LNCAP (cell line): ENCODE data around the gene NOS1AP.

Source experiments
- TF ChIP-seq, protein P1 (sequence below): fragments of 450-650 bp; IDR thresholded peaks from 2 replicates; pipeline ENCODE4 v1.5.1; 2017; ENCODE audit warnings: mild to moderate bottlenecking

NOS1AP gene

DNA sequence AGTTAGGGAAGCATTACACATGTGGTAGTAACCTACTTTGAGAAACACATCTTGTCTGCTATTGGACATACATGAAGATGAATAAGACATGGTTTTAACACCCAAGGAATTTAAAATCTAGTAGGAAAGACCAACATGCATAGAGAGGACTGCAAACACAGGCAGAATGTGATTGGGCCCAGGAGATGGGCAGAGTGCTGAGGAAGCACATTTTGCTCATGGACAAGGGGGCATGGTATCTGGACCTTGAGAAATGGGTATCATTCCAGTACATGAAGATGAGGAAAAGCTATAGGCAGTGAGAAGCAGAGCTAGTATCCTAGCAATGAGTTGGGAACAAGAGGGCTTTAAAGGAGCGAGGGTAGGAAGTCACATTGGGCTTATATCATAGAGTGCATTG is 164.4 kb downstream of the NOS1AP start:
- TF ChIP-seq, protein P1, sequence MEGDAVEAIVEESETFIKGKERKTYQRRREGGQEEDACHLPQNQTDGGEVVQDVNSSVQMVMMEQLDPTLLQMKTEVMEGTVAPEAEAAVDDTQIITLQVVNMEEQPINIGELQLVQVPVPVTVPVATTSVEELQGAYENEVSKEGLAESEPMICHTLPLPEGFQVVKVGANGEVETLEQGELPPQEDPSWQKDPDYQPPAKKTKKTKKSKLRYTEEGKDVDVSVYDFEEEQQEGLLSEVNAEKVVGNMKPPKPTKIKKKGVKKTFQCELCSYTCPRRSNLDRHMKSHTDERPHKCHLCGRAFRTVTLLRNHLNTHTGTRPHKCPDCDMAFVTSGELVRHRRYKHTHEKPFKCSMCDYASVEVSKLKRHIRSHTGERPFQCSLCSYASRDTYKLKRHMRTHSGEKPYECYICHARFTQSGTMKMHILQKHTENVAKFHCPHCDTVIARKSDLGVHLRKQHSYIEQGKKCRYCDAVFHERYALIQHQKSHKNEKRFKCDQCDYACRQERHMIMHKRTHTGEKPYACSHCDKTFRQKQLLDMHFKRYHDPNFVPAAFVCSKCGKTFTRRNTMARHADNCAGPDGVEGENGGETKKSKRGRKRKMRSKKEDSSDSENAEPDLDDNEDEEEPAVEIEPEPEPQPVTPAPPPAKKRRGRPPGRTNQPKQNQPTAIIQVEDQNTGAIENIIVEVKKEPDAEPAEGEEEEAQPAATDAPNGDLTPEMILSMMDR: no peak

- TF ChIP-seq, protein P1: no peak
Measured at GRCh38 chr1:162234571-162234970, 165.1 kb downstream of the NOS1AP start.

DNA sequence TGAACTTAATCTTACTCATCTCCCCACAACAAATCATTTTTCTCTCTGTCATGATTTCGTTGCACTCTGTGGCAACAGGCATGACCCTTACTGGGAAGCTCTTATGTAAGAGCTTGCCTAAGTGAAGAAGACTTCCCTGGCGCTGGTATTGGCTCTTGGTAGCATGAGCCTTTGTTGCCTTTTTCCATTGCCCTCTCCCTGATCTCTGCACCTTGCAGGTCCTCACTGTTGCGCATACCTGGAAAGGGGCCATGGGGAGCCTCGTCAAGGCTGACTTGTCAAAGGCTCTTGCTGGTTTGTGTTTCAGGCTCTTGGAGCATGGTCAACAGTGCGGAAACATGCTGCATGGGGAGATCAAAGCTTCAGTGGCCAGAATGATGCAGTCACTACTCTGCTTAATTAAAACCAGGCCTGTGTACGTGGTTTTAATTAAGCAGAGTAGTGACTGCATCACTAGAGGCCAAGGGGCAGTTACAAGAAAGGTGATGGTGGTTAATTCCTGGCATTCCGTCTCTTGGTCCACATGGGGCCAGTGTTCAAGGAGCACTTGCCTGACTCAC is 165.8 kb downstream of the NOS1AP start:
- TF ChIP-seq, protein P1: no peak

DNA sequence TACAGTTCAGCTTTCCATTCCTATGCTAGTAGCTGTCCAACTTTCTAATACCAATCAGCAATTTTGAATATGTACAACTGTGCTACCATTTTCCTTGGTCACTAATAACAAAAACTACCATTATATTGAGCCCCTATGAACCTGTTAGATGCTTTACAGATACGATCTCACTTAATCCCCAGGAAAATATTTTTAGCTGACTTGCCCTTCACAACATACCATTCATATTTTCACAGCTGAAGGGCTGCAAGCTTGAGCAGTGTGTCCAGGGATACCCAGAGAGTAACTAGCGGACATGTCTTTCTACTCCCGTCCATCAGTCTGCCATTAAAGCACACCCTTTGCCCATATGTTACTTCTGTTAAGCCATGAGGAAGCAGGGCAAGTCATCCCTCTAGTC is 166.7 kb downstream of the NOS1AP start:
- TF ChIP-seq, protein P1: no peak

- TF ChIP-seq, protein P1: no peak
Measured at GRCh38 chr1:162236618-162237017, 167.1 kb downstream of the NOS1AP start.

DNA sequence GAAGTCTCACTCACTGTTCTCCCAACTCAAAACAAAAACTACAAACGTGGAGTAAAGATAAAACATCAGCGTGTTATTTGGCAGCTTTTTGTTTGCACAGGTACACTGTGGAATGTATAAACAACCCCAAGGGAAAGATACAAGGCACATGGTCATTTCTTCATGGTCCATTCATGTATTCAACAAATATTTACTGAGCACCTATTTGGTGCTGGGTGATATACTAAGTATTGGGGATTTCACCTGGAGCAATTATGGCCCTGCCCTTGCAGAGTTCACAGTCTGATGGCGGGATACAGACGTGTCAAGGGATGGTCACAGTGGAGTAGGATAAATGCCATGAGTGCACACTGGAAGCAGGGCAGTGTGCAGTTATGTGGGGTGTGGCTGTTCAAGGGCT is 171.1 kb downstream of the NOS1AP start:
- TF ChIP-seq, protein P1: no peak

DNA sequence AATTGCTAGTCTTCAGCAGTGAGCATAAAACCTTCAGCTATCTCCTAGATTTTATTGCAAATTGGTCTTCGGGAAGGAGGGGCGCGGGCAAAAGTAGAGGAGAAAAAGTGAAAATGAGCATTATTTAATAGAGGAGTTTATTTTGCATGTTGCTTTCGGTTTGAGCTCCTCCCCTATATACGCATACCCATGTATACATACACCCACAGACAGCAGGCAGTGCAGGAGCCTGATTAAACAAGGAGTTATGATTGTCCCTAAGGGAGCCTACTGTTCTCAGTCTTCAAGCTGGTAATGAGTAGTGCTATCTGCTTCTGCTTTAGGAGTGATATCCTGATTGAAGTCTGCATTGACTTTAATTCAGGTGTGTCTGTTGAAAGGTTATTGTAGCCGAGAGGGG is 173.3 kb downstream of the NOS1AP start:
- TF ChIP-seq, protein P1: no peak
